PC-9 (cell line): ENCODE data around the gene KLRG1. TPM values are rescaled to one million over a fixed set of nuclear protein-coding genes. Genes with fewer than 3 reads are reported as not detected.

Experiments
- BruUV-seq: library from RNA; stranded (reverse); fragments of 400-500 nt; replicated peaks from 2 replicates; lab custom pipeline; 2021; lab: Mats Ljungman, UMichigan
- CTCF ChIA-PET: fragments of 300-600 bp; sonication (Branson Sonifier 250); formaldehyde crosslinking; loops from one replicate; lab custom pipeline; 2022; ENCODE audit warnings: antibody characterized with exemption; lab: Charles Lee
- POLR2A ChIA-PET: fragments of 300-600 bp; sonication (Branson Sonifier 250); formaldehyde crosslinking; loops from one replicate; lab custom pipeline; 2022; ENCODE audit warnings: antibody characterized with exemption; ENCODE audit not compliant: unreplicated experiment; lab: Charles Lee
- DNase-seq, 2 experiments: peaks; one replicate each; pipeline versions ENCODE4 v3.0.0 to v3.0.0-alpha.2; 2015 to 2022; ENCODE audit warnings: mixed read lengths in 1 of 2
- H2AFZ ChIP-seq: fragments of 200-600 bp; sonication (generic); 2 replicates; pipeline ENCODE4 v1.8.1; 2017; ENCODE audit warnings: antibody characterized with exemption
- H3F3A ChIP-seq: fragments of 200-600 bp; sonication (generic); 2 replicates; pipeline ENCODE4 v1.8.1; 2017; ENCODE audit warnings: antibody characterized with exemption, mild to moderate bottlenecking, low read depth; ENCODE audit not compliant: insufficient read depth
- H3K27ac ChIP-seq: fragments of 200-600 bp; sonication (generic); 2 replicates; pipeline ENCODE4 v1.6.1; 2016; ENCODE audit warnings: mixed run types
- H3K27me3 ChIP-seq: fragments of 200-600 bp; sonication (generic); 2 replicates; pipeline ENCODE4 v1.6.1; 2016; ENCODE audit warnings: low read depth, mixed run types; ENCODE audit not compliant: insufficient read depth
- H3K36me3 ChIP-seq: fragments of 200-600 bp; sonication (generic); 2 replicates; pipeline ENCODE4 v1.6.1; 2016; ENCODE audit warnings: low read depth, mixed run types
- H3K4me1 ChIP-seq: fragments of 200-600 bp; sonication (generic); replicated peaks from 2 replicates; pipeline ENCODE4 v1.6.1; 2016; ENCODE audit warnings: mixed run types; ENCODE audit not compliant: insufficient read depth
- H3K4me2 ChIP-seq: fragments of 200-600 bp; sonication (generic); 2 replicates; pipeline ENCODE4 v1.6.1; 2017; ENCODE audit warnings: mixed run types
- H3K4me3 ChIP-seq: fragments of 200-600 bp; sonication (generic); 2 replicates; pipeline ENCODE4 v1.6.1; 2016; ENCODE audit warnings: mixed run types
- H3K79me2 ChIP-seq: fragments of 200-600 bp; sonication (generic); 2 replicates; pipeline ENCODE4 v1.6.1; 2017; ENCODE audit warnings: low read depth, mixed run types
- H3K9me2 ChIP-seq: fragments of 200-600 bp; sonication (generic); 2 replicates; pipeline ENCODE4 v1.8.1; 2017; ENCODE audit warnings: mild to moderate bottlenecking; ENCODE audit not compliant: insufficient read depth
- H3K9me3 ChIP-seq: fragments of 200-600 bp; sonication (generic); 2 replicates; pipeline ENCODE4 v1.8.1; 2016; ENCODE audit warnings: low read depth; ENCODE audit not compliant: insufficient read depth
- H4K20me1 ChIP-seq: fragments of 200-600 bp; sonication (generic); 2 replicates; pipeline ENCODE4 v1.8.1; 2017; ENCODE audit not compliant: insufficient read depth
- CTCF ChIP-seq: fragments of 200-600 bp; sonication (generic); conservative IDR thresholded peaks from 2 replicates; pipeline ENCODE4 v1.6.1; 2017; ENCODE audit warnings: mixed run types, antibody characterized with exemption, mild to moderate bottlenecking, moderate library complexity
- EZH2 ChIP-seq: fragments of 200-600 bp; sonication (generic); IDR thresholded peaks from 2 replicates; pipeline ENCODE4 v1.8.0; 2017; ENCODE audit warnings: antibody characterized with exemption, low read depth
- intact Hi-C: fragments of 100-400 bp; cut with micrococcal nuclease; formaldehyde crosslinking; loops from one replicate; pipeline ENCODE4 v1.10.0; 2022; ENCODE audit not compliant: unreplicated experiment
- total RNA-seq: library from RNA; stranded (reverse); gene quantifications from 2 replicates; pipeline ENCODE4 v1.2.3, GENCODE V29; 2021

KLRG1 gene
- total RNA-seq, 1 experiment from 2014 or later, result 0.90 TPM

- H3K79me2 ChIP-seq, result no peaks in the 10 kb centered on the region
- H3K9me3 ChIP-seq, result no peaks in the 10 kb centered on the region; the same call in 1 of the 2 replicates
- H3K9me2 ChIP-seq, result no peaks in the 10 kb centered on the region
- DNase-seq, result no peak
- H3F3A ChIP-seq, result no peaks in the 10 kb centered on the region
- H3K4me2 ChIP-seq, result no peak overlapping the region
- POLR2A ChIA-PET, result no interaction called here
- H3K4me3 ChIP-seq, result no peak overlapping the region
- no peaks in the 10 kb centered on the region for H3K36me3 ChIP-seq
- H2AFZ ChIP-seq, result no peak overlapping the region
- no peaks in the 10 kb centered on the region for H3K4me1 ChIP-seq
- BruUV-seq, result no TSS peak
- CTCF ChIA-PET, result interaction anchor here (0.5 to 0.6 kb wide), 2 partner anchors 365 to 478 kb away, joined by 3 to 4 read pairs; no protein-coding TSS in a partner anchor
- H3K27ac ChIP-seq, result no peak overlapping the region
- 0 out of 2 replicates have a peak, but pooled peaks cover 5% of the 10 kb centered on the region for H3K27me3 ChIP-seq
- TF ChIP-seq CTCF, result no peak
- TF ChIP-seq EZH2, result no peak
- intact Hi-C loops, result no loop called here
- no peaks in the 10 kb centered on the region for H4K20me1 ChIP-seq
Observed at GRCh38 chr12:9022592-9022991, 33.2 kb downstream of the KLRG1 start.

- ChIA-PET POLR2A (no interaction called here), CTCF (no interaction called here)
- no peak for TF ChIP-seq CTCF
- no peak for TF ChIP-seq EZH2
- Histone ChIP-seq H2AFZ (no peak overlapping the region), H3K79me2 (no peaks in the 10 kb centered on the region), H3K36me3 (no peaks in the 10 kb centered on the region), H3K4me2 (no peak overlapping the region), H3K27me3 (0 out of 2 replicates have a peak, but pooled peaks cover 5% of the 10 kb centered on the region), H3K4me3 (no peak overlapping the region), H3K27ac (no peak overlapping the region), H3F3A (no peaks in the 10 kb centered on the region), H3K9me3 (no peaks in the 10 kb centered on the region), H3K9me2 (no peaks in the 10 kb centered on the region), H3K4me1 (no peaks in the 10 kb centered on the region), H4K20me1 (no peaks in the 10 kb centered on the region)
- BruUV-seq, result no TSS peak
- intact Hi-C loops, result no loop called here
- DNase-seq, result no peak
Observed at GRCh38 chr12:9024512-9024911, 35.2 kb downstream of the KLRG1 start.

GRCh38 chr12:9027161-9028059 lies 38.1 kb downstream of the KLRG1 start:
- POLR2A ChIA-PET, result no interaction called here
- Histone ChIP-seq H3K36me3 (no peaks in the 10 kb centered on the region), H3K79me2 (no peaks in the 10 kb centered on the region), H3K4me3 (no peak overlapping the region), H4K20me1 (no peaks in the 10 kb centered on the region), H3K4me1 (no peaks in the 10 kb centered on the region), H3K27me3 (0 out of 2 replicates have a peak, but pooled peaks cover 5% of the 10 kb centered on the region), H3K9me2 (no peaks in the 10 kb centered on the region), H3F3A (no peaks in the 10 kb centered on the region), H2AFZ (no peak overlapping the region), H3K27ac (no peak overlapping the region), H3K9me3 (no peaks in the 10 kb centered on the region), H3K4me2 (no peak overlapping the region)
- CTCF ChIA-PET, result interaction anchor here (0.5 to 0.7 kb wide), 2 partner anchors 60 to 370 kb away, joined by 5 read pairs; no protein-coding TSS in a partner anchor
- no TSS peak for BruUV-seq
- intact Hi-C loops, result no loop called here
- no peak for DNase-seq
- TF ChIP-seq CTCF (no peak), EZH2 (no peak)
